ENCODE results near the gene LMOD1.

DNA sequence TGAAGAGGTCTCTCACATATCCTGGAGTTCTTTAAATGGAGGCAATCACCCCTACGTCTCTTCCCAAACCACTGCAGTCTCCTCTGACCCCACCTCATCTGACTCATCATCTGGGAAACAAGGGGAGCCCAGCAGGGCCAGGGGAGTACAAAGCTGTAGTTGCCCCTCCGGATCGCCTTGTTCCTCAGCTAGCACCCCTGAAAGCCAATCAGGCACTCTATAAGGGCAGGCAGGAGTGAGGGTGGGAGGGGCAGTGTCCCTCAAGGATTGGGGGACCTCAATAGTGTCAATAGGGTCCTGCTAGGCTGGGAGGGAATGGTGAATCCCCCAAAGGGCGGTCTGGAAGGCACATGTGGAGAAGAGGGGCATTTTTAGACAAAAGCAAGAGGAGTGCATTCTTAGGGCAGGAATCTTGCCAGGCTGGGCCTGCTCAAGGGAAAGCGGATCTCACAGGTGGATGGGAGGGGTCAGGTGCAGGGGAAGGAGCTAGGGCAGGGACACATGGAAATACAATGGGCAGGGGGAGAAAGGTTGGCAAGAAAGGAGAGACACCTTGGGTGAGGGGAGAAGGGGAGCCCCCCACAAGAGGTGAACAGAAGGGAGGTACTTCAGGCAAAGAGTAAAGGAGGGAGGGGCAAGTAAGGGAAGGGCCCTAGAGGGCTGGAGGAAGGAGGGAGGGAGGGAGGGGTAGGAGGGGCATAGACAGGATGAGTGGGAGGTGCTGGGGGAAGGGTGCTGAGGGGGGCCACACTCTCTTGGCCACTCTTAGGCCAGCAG lies 51.8 kb downstream of the LMOD1 start:
- TF ChIP-seq POLR2AphosphoS5 (IDR thresholded peaks at IDR 0.05; ENCODE audit: low read depth, low read length) (no peak), POLR2A (IDR thresholded peaks at IDR 0.05; ENCODE audit: low read depth, low read length) (no peak)

Measured in GM12892 (cell line).